ENCODE results near the gene GOLGA8B. TPM values are rescaled to one million over a fixed set of nuclear protein-coding genes. Genes with fewer than 3 reads are reported as not detected.
"Not testable (repeated sequence)": the region's sequence is repeated elsewhere in the genome, so short reads cannot be mapped to it uniquely, and the experiment has no call there.

GOLGA8B gene, protein sequence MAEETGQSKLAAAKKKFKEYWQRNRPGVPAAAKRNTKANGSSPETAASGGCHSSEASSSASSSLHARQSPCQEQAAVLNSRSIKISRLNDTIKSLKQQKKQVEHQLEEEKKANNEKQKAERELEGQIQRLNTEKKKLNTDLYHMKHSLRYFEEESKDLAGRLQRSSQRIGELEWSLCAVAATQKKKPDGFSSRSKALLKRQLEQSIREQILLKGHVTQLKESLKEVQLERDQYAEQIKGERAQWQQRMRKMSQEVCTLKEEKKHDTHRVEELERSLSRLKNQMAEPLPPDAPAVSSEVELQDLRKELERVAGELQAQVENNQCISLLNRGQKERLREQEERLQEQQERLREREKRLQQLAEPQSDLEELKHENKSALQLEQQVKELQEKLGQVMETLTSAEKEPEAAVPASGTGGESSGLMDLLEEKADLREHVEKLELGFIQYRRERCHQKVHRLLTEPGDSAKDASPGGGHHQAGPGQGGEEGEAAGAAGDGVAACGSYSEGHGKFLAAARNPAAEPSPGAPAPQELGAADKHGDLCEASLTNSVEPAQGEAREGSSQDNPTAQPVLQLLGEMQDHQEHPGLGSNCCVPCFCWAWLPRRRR
- 1 to 10 TPM; 2.5 to 6.3 (median 5.6) TPM for polyA plus RNA-seq

DNA sequence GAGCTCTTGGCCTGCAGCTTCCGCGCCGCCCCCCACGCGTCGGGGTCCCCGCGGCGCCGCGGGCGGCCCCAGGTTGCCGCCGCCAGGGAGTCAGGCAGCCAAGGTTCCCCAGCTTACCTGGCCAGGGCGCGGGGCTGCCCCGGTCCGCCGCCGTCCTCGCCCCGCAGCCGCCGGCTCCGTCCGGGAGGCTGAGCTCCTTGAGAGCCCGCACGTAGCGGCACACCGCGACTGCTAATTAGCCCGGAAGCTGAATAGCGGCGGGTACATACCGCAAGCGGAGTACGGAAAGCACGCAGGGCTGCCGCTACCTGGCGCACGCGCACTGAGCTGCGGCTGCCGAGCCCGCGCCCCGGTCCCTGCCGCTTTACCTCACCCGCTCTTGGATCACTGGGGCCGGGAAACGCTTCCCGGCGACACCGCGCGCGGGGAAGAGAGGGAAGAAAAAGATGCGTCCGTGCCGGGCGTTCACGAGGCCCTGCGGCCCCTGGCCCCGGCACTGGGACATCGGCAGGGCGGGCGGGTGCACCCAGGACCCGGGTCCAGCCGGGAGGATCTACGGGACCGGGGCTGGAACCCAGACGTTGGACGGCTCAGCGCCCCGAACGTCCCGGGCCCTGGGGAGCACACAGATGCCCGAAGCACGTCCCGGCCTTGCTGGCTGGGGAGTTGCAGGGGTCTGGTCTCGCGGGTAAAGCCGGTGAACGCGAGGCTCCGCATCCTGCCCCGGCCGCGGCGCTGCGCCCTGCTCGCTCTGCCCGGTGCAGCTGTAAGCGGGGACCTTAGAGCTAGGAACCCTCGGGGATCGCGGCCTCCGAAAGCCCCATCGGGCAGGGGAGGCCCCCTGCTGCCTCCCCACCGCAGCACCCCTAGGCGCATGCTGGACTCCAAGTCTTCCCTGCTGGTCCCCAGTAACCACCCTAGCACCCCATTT, at the start of gene GOLGA8B:
TSS of gene GOLGA8B (minus strand) at position 253 of the 931 bp plus-strand sequence. CDS start 47,739 bp downstream, outside the sequence.
- peak within 1 kb of the TSS; percentile 39 to 86 (median 71) for H3K27ac Mint-ChIP-seq
- DNase-seq: peak; percentile 79 to 82 (median 81)
- H3K4me1 Mint-ChIP-seq: peaks cover 22 to 25% of the 10 kb centered on the region in 2 donors
- peaks cover 2 to 21% (median 5%) of the 10 kb centered on the region in 3 donors for H3K27me3 Mint-ChIP-seq (ENCODE audit: low read depth in 3 of 3)
- H3K36me3 Mint-ChIP-seq: peaks cover 0 to 3% (median 0%) of the 10 kb centered on the region in 3 donors
- no peaks in the 10 kb centered on the region for H3K9me3 Mint-ChIP-seq
- peak within 1 kb of the TSS; percentile 87 to 90 (median 88) for H3K4me3 Mint-ChIP-seq

DNA sequence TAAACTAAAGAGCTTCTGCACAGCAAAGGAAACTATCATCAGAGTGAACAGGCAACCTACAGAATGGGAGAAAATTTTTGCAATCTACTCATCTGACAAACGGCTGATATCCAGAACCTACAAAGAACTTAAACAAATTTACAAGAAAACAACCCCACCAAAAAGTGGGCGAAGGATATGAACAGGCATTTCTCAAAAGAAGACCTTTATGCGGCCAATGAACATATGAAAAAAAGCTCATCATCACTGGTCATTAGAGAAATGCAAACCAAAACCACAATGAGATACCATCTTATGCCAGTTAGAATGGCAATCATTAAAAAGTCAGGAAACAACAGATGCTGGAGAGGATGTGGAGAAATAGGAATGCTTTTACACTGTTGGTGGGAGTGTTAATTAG, 49.7 kb upstream of the GOLGA8B start:
- DNase-seq, H3K4me1 Mint-ChIP-seq, H3K9me3 Mint-ChIP-seq, H3K4me3 Mint-ChIP-seq, H3K36me3 Mint-ChIP-seq, H3K27ac Mint-ChIP-seq: not testable (repeated sequence)
- peaks cover 0 to 11% (median 0%) of the 10 kb centered on the region in 3 donors for H3K27me3 Mint-ChIP-seq (ENCODE audit: low read depth in 3 of 3)

DNA sequence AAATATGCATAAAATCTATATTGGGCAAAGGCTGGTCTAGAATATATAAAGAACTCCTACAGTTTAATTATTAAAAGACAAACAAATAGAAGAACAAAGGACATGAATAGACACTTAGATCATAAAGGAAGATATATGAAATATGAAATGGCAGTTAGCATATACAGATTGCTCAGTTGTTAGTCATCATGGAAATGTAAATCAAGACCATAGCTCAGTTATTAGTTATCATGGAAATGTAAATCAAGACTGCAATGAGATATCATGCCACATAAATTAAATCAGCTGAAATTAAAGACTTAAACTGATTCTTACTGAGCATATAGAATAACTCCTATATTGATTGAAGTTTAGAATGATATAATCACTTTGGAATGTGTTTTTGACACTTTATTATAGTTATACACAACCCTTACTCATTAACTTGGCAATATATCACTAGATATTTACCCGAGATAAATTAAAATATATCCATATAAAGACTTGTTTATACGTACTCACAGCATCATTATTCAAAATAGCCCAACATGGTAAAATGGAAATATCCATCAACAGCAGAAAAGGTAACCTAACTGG, 45.2 kb upstream of the GOLGA8B start:
- Mint-ChIP-seq H3K27me3 (ENCODE audit: low read depth in 3 of 3) (peaks cover 0 to 23% (median 0%) of the 10 kb centered on the region in 3 donors), H3K9me3 (peaks cover 0 to 5% (median 2%) of the 10 kb centered on the region in 6 donors), H3K27ac (no peak overlapping the region), H3K4me1 (no peaks in the 10 kb centered on the region), H3K36me3 (no peaks in the 10 kb centered on the region), H3K4me3 (no peak overlapping the region)
- DNase-seq: no peak

DNA sequence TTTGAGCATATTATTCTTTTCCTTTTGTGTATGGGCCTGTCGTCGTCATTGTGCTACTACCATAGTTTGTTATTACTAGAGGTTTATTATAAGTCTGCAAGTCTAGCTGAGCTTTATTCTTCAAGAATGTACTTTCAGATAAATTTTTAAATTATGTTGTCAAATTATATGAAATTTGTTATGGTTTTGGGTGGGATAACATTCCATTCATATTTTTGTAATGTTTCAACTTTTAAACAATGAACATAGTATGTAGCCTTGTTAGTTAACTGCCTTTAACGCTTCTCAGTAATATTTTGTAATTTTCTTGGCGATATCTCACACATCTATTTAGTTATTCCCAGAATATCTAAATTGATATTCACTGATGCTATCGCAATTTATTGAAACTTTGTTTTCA, 41.6 kb upstream of the GOLGA8B start:
- Mint-ChIP-seq H3K36me3 (no peaks in the 10 kb centered on the region), H3K9me3 (peaks cover 0 to 5% (median 0%) of the 10 kb centered on the region in 6 donors), H3K27me3 (ENCODE audit: low read depth in 3 of 3) (peaks cover 0 to 22% (median 0%) of the 10 kb centered on the region in 3 donors), H3K4me3 (no peak overlapping the region), H3K4me1 (no peaks in the 10 kb centered on the region), H3K27ac (no peak overlapping the region)
- no peak for DNase-seq

DNA sequence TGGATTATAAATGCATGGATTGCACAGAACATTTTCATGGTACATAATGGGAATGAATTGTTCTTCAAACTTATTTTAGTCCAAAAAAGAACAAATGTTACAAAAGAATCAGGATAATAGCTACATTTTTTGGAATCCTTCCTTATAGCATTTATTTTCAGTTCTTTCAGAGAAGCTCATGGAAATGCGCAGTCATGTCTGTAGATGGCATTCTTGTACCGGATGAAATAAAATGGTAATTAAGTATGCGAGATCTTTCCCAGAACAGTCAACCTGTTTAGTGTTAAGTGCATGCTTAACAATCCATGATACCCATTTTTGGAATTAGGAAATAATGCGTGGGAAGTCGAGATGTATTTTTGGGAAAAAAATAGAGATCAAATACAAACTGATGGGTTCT, 38.2 kb upstream of the GOLGA8B start:
- H3K27me3 Mint-ChIP-seq (ENCODE audit: low read depth in 3 of 3): peaks cover 1 to 18% (median 2%) of the 10 kb centered on the region in 3 donors
- H3K27ac Mint-ChIP-seq: no peak overlapping the region

DNA sequence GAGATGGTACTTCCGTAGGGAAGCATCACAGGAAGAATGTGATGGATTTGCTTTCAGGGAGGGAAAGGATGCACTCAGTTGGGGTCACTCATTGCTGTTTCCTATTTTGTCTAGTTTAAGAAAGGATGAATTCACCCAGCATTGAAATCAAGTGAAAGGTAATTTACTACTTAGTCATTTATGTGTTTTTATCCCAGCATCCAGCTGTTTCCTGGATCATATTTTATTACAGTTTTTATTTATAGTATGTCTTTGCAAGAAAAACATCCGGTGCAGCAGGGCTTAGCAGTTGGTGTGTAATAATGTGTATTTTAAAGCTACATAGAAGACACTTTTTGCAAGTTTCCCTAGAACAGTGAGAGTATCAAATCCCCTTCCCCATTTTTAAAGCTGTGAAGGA, 37.4 kb upstream of the GOLGA8B start:
- Mint-ChIP-seq H3K9me3 (no peaks in the 10 kb centered on the region), H3K4me1 (no peaks in the 10 kb centered on the region), H3K27me3 (ENCODE audit: low read depth in 3 of 3) (peaks cover 1 to 19% (median 2%) of the 10 kb centered on the region in 3 donors), H3K27ac (no peak overlapping the region), H3K36me3 (no peaks in the 10 kb centered on the region), H3K4me3 (no peak overlapping the region)
- DNase-seq: no peak

More for the DNA sequence above, 38.2 kb upstream of the GOLGA8B start:
- DNase-seq: no peak
- no peaks in the 10 kb centered on the region for H3K36me3 Mint-ChIP-seq
- no peaks in the 10 kb centered on the region for H3K4me1 Mint-ChIP-seq
- H3K4me3 Mint-ChIP-seq: no peak overlapping the region
- peaks cover 0 to under 1% (median 0%) of the 10 kb centered on the region in 6 donors for H3K9me3 Mint-ChIP-seq

DNA sequence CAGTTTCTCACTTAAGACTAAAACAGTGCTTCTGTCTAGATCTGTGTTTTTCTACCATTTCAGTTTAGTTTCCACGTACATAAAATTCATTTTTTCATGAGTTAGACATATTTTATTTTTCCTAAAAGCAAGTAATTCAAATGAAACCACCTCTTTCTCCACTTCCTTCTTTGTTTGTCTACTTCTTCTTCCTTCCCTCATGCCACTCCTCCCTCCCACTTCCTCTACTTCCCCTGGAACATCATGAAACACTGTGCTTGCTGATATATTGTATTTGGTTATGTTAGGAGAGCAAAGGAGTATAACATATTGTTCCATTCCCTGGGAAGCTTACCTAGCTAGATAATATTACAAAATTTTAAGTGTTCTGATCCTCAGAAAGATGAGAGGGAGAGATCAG, 36.7 kb upstream of the GOLGA8B start:
- Mint-ChIP-seq H3K27me3 (ENCODE audit: low read depth in 3 of 3) (peaks cover 1 to 18% (median 2%) of the 10 kb centered on the region in 3 donors), H3K27ac (no peak overlapping the region)
- no peak for DNase-seq

DNA sequence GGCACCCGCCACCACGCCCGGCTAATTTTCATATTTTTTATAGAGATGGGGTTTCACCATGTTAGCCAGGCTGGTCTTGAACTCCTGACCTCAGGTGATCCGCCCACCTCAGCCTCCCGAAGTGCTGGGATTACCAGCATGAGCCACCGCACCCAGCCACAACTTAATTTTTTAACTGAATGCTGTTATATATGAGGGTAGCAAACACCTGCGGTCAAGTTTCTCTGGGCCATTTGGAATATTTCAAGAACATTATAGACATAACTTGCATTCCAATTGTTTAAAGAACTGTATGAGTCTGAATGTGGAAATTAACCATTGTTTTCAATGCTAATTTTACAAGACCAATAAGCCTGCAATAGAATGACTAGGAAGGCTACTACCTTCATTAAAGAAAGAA, 35.7 kb upstream of the GOLGA8B start:
- H3K36me3 Mint-ChIP-seq: no peaks in the 10 kb centered on the region
- no peak overlapping the region for H3K27ac Mint-ChIP-seq
- DNase-seq: no peak
- H3K9me3 Mint-ChIP-seq: no peaks in the 10 kb centered on the region
- H3K4me1 Mint-ChIP-seq: no peaks in the 10 kb centered on the region
- H3K4me3 Mint-ChIP-seq: no peak overlapping the region
- peaks cover 2 to 14% (median 3%) of the 10 kb centered on the region in 3 donors for H3K27me3 Mint-ChIP-seq (ENCODE audit: low read depth in 3 of 3)

More for the DNA sequence above, 36.7 kb upstream of the GOLGA8B start:
- H3K36me3 Mint-ChIP-seq: no peaks in the 10 kb centered on the region
- no peak overlapping the region for H3K4me3 Mint-ChIP-seq
- H3K9me3 Mint-ChIP-seq: no peaks in the 10 kb centered on the region
- no peaks in the 10 kb centered on the region for H3K4me1 Mint-ChIP-seq

DNA sequence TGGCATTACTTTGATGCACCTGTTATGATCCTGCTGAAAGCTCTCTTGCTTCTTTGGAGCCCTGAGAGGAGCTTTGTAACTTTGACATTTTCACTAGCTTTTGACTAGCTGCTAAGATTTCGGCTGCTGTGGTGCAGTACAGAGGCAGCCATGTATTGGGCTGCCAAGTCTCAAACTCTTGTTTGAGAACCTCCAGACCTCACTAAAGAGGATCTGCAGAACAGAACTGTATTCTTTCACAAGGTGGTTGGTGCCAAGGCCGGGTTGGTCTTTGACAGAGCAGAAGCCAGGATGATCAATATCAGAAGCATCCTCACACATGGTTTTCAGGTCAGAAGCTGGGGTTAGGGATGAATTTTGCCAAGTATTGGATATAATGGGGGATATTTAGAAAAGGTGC, 34.6 kb upstream of the GOLGA8B start:
- DNase-seq: no peak
- H3K4me1 Mint-ChIP-seq: no peaks in the 10 kb centered on the region
- peak overlapping the region in 1 of 6 donors; percentile 36 for H3K27ac Mint-ChIP-seq
- no peaks in the 10 kb centered on the region for H3K9me3 Mint-ChIP-seq
- H3K27me3 Mint-ChIP-seq (ENCODE audit: low read depth in 3 of 3): peaks cover 2 to 14% (median 3%) of the 10 kb centered on the region in 3 donors
- H3K4me3 Mint-ChIP-seq: no peak overlapping the region
- no peaks in the 10 kb centered on the region for H3K36me3 Mint-ChIP-seq

DNA sequence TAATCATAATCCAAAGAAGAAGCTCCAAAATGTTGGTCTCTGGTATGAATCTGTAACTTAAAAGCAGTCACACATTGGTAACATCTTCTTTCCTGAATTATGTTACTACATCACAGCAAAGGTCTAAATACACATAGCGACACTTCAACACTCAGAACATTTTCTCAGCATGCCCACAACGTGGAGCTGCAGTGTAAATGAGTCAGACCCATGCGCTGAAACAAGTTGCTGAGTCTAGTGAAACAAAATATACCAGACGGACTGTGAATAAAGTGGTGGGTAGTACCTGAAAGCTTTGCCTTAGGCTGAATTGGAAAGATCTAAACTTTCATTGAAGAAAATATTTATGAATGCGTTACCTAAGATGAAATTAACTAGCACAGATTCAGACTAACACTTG, 33.2 kb upstream of the GOLGA8B start:
- no peak for DNase-seq
- no peaks in the 10 kb centered on the region for H3K36me3 Mint-ChIP-seq
- H3K4me1 Mint-ChIP-seq: no peaks in the 10 kb centered on the region
- peaks cover 2 to 16% (median 3%) of the 10 kb centered on the region in 3 donors for H3K27me3 Mint-ChIP-seq (ENCODE audit: low read depth in 3 of 3)
- no peak overlapping the region for H3K4me3 Mint-ChIP-seq
- H3K9me3 Mint-ChIP-seq: no peaks in the 10 kb centered on the region
- H3K27ac Mint-ChIP-seq: no peak overlapping the region

DNA sequence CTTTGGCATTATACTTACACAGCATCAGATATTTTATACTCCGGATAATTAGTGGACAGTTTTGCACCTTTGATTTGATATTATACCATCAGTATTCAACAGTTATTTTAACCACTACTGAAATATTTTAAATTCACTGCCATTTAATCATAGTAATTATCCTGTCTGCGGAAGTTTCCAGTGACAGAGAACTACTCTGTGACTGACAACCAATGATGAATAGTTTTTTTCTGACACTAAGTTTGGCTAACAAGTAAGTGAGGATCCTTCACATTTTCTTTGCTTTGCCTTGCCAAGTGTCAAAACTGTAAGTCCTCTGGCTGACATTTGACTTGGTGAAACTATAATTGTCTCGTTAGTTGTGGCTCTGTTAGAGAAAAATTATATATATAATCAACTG, 30.5 kb upstream of the GOLGA8B start:
- Mint-ChIP-seq H3K4me1 (peaks cover 14 to 16% of the 10 kb centered on the region in 2 donors), H3K27me3 (ENCODE audit: low read depth in 3 of 3) (peaks cover 2 to 12% (median 3%) of the 10 kb centered on the region in 3 donors), H3K27ac (no peak overlapping the region), H3K9me3 (no peaks in the 10 kb centered on the region), H3K36me3 (no peaks in the 10 kb centered on the region), H3K4me3 (no peak overlapping the region)
- DNase-seq: no peak

DNA sequence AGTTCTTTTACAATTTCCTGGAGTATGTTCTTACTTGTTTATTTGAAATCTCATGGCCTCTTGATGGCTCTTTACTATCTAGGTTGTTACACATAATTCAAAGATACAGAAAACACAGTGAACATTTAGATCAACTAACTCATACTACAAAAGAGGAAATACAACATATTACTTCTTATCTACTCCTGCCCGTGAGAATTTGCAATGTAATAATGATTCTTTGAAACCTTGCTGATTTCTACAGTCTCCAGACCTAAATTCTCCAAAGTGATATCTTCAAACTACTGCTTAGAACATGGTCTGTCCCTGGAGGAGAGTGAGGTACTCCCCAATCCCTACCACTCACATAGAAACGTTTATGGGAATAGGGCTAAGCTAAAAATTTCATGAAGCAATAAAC, 29.9 kb upstream of the GOLGA8B start:
- Mint-ChIP-seq H3K27ac (no peak overlapping the region), H3K27me3 (ENCODE audit: low read depth in 3 of 3) (peaks cover 3 to 13% (median 5%) of the 10 kb centered on the region in 3 donors), H3K4me3 (no peak overlapping the region), H3K36me3 (no peaks in the 10 kb centered on the region), H3K9me3 (no peaks in the 10 kb centered on the region), H3K4me1 (peaks cover 19 to 23% of the 10 kb centered on the region in 2 donors)
- no peak for DNase-seq

DNA sequence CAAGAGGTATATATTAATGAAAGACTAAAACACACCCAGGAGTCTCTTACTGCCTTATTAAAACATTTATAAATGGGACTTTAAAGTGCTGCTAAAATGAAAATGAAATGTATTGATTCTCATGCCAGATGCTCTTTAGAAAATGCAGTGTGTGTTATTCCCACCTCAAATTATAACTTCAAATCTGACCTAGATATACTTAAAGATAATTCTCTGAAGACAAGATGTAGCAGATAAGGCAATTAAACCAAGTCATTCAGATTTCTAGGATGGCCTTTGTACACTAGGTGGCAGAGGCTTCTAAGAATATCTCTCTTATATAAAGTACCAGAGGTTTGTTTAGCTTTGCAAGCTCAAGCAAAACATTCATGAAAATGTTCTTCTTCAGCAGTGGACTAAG, 26.9 kb upstream of the GOLGA8B start:
- Mint-ChIP-seq H3K4me3 (peak overlapping the region; percentile 6 to 55 (median 54)), H3K36me3 (no peaks in the 10 kb centered on the region), H3K27me3 (ENCODE audit: low read depth in 3 of 3) (peaks cover 2 to 9% (median 4%) of the 10 kb centered on the region in 3 donors), H3K4me1 (peaks cover 19 to 23% of the 10 kb centered on the region in 2 donors), H3K9me3 (no peaks in the 10 kb centered on the region), H3K27ac (peak overlapping the region in 5 of 6 donors; percentile 35 to 73 (median 64))
- no peak for DNase-seq

Measured in immature natural killer cell (primary cell).